ENCODE data around the gene LNPEP. TPM values are rescaled to one million over a fixed set of nuclear protein-coding genes. Genes with fewer than 3 reads are reported as not detected.

Gene LNPEP
- total and polyA plus RNA-seq, 2 of the 13 experiments (the other 11 are each of a cell fraction or from before 2014, with no cell fraction given), result 8.0 to 16.9 TPM

DNA sequence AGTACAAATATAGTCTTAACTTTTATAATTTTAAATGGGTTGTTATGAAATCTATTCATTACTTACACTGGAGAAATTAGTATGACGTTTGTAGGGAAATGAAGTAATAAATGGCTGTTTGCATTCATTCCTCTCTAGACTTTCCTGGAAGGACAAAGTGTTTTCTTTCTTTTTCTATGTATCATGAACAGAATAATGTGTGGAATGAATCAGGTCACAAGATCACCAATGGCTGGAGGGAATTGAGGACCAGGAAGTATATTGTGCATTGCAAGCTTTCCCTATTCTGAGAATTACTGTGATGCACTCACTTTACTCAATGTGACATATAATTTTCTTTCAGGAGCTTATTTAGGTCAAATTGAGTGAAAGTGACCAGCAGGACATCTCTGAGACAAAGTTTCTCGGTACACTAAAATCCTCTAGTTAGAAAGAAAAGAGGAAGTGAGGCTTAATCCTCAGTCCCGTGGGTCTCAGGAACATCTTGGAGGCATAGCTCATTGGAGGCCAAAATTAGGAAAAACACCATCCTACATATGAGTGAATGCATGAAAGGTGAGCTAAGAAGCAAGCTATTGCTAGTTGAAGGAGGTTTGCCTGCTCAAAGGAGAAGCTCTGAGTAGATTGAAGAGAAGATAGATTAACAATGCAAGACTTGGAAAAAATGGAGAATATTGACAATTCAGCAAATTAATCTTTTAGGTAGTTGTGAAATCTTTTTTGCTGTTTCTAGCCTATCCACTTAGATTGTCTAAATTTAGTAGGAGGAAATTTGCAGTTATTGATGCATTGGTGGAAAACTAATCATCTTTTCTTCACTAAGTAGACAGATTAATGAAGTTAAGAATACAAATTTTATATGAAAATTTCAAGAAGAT is 31.6 kb upstream of the LNPEP start:
- TF ChIP-seq MAFK (conservative IDR thresholded peaks at IDR 0.05 in 1 of 2, IDR thresholded peaks at IDR 0.05 in 1 of 2; ENCODE audit: low read length in 2 of 2), result peak; percentile 35 to 58; a peak in 3 of 4 replicates
- TF ChIP-seq, protein P1, sequence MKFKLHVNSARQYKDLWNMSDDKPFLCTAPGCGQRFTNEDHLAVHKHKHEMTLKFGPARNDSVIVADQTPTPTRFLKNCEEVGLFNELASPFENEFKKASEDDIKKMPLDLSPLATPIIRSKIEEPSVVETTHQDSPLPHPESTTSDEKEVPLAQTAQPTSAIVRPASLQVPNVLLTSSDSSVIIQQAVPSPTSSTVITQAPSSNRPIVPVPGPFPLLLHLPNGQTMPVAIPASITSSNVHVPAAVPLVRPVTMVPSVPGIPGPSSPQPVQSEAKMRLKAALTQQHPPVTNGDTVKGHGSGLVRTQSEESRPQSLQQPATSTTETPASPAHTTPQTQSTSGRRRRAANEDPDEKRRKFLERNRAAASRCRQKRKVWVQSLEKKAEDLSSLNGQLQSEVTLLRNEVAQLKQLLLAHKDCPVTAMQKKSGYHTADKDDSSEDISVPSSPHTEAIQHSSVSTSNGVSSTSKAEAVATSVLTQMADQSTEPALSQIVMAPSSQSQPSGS (CRISPR knock-in tag; IDR thresholded peaks at IDR 0.05), result no peak
- TF ChIP-seq MAFF (IDR thresholded peaks at IDR 0.05; ENCODE audit: low read depth, low read length), result peak; percentile 52; the same call in 1 of the 2 replicates
- Histone ChIP-seq H2AFZ (ENCODE audit: low read length) (no peak overlapping the region), H3K27me3 (ENCODE audit: control insufficient read depth in 1 of 2, insufficient read depth in 2 of 2, low read length in 2 of 2) (no peaks in the 10 kb centered on the region), H4K20me1 (ENCODE audit: insufficient read depth, low read length) (no peaks in the 10 kb centered on the region), H3K4me2 (ENCODE audit: low read depth, low read length) (no peak overlapping the region), H3K9ac (ENCODE audit: insufficient read depth, low read depth, low read length) (no peak overlapping the region), H3K4me1 (ENCODE audit: insufficient read depth, low read length) (peaks cover 13% of the 10 kb centered on the region), H3K79me2 (ENCODE audit: insufficient read depth, low read length) (no peaks in the 10 kb centered on the region), H3K27ac (ENCODE audit: extremely low read length, insufficient read depth, low read length) (no peak overlapping the region), H3K4me3 (replicated peaks in 1 of 3; ENCODE audit: insufficient read depth in 1 of 3, low read depth in 2 of 3, low read length in 3 of 3) (no peak overlapping the region), H3K9me3 (ENCODE audit: low read length) (no peaks in the 10 kb centered on the region), H3K36me3 (replicated peaks in 1 of 2; ENCODE audit: control insufficient read depth in 1 of 2, insufficient read depth in 2 of 2, low read length in 2 of 2) (peaks cover 0 to 12% of the 10 kb centered on the region in 2 experiments; a peak in 1 of 5 replicates)
- no peak for DNase-seq (ENCODE audit: low spot score)
- BruUV-seq (replicated peaks), result TSS peak; percentile 44
- no peak for ATAC-seq
- intact Hi-C loops (cut with micrococcal nuclease; ENCODE audit: unreplicated experiment) (no loop called here), in situ Hi-C loops (cut with HindIII; ENCODE audit: extremely low pct_ligation_motif_present, low pct_unique_long_range_greater_than_20kb) (no loop called here)
- ChIA-PET CTCF (ENCODE audit: low intra/inter-chr PET ratio, low total read pairs) (no interaction called here), POLR2A (no interaction called here)
- WGBS (ENCODE audit: low lambda C conversion rate), result 89% methylated on average over 3 of the region's 3 CpGs
- no peak for FAIRE-seq

DNA sequence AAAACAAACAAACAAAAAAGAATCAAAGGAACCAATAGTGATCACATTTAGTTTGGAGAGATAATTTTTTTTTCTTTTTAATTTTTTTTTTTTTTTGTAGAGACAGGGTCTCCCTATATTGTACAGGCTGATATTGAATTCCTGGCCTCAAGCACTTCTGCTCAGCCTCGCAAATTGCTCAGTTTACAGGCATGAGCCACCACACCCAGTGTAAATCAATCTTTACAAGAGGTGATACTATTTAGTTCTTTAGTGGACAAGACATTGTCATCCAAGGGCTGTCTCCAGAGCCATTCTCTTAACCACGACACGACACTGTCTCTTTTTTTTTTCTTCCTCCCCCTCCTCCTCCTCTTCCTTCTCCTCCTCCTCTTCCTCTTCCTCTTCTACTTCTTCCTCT is 30.0 kb upstream of the LNPEP start:
- ChIA-PET POLR2A (no interaction called here), CTCF (ENCODE audit: low intra/inter-chr PET ratio, low total read pairs) (no interaction called here)
- no peak overlapping the region for H3K9ac ChIP-seq (ENCODE audit: insufficient read depth, low read depth, low read length)
- H3K4me3 ChIP-seq (replicated peaks in 1 of 3; ENCODE audit: insufficient read depth in 1 of 3, low read depth in 2 of 3, low read length in 3 of 3), result no peak overlapping the region
- no peaks in the 10 kb centered on the region for H3K79me2 ChIP-seq (ENCODE audit: insufficient read depth, low read length)
- FAIRE-seq (no peak), DNase-seq (ENCODE audit: low spot score) (no peak), ATAC-seq (no peak)
- H3K27me3 ChIP-seq (ENCODE audit: control insufficient read depth in 1 of 2, insufficient read depth in 2 of 2, low read length in 2 of 2), result no peaks in the 10 kb centered on the region
- peaks cover 0 to 12% of the 10 kb centered on the region in 2 experiments; a peak in 1 of 5 replicates for H3K36me3 ChIP-seq (replicated peaks in 1 of 2; ENCODE audit: control insufficient read depth in 1 of 2, insufficient read depth in 2 of 2, low read length in 2 of 2)
- H3K4me1 ChIP-seq (ENCODE audit: insufficient read depth, low read length), result peaks cover 21% of the 10 kb centered on the region
- in situ Hi-C loops (cut with HindIII; ENCODE audit: extremely low pct_ligation_motif_present, low pct_unique_long_range_greater_than_20kb) (no loop called here), intact Hi-C loops (cut with micrococcal nuclease; ENCODE audit: unreplicated experiment) (no loop called here)
- H3K4me2 ChIP-seq (ENCODE audit: low read depth, low read length), result no peak overlapping the region
- no peak overlapping the region for H3K27ac ChIP-seq (ENCODE audit: extremely low read length, insufficient read depth, low read length)
- no peaks in the 10 kb centered on the region for H3K9me3 ChIP-seq (ENCODE audit: low read length)
- no peak overlapping the region for H2AFZ ChIP-seq (ENCODE audit: low read length)
- WGBS (ENCODE audit: low lambda C conversion rate), result 98% methylated on average over 3 of the region's 3 CpGs
- H4K20me1 ChIP-seq (ENCODE audit: insufficient read depth, low read length), result no peaks in the 10 kb centered on the region
- BruUV-seq (replicated peaks), result no TSS peak
- TF ChIP-seq ZSCAN5A (CRISPR knock-in tag; IDR thresholded peaks at IDR 0.05; ENCODE audit: borderline replicate concordance), result no peak
- TF ChIP-seq NR0B2 (CRISPR knock-in tag; IDR thresholded peaks at IDR 0.05), result no peak
- no peak for TF ChIP-seq ASH2L (IDR thresholded peaks at IDR 0.05; ENCODE audit: insufficient read length, low read depth, low read length)
- no peak for TF ChIP-seq ZNF264 (CRISPR knock-in tag; IDR thresholded peaks at IDR 0.05)
- no peak for TF ChIP-seq THAP11 (CRISPR knock-in tag; IDR thresholded peaks at IDR 0.05)
- TF ChIP-seq HES4 (CRISPR knock-in tag; IDR thresholded peaks at IDR 0.05; ENCODE audit: borderline replicate concordance), result no peak
- TF ChIP-seq TGIF2 (CRISPR knock-in tag; IDR thresholded peaks at IDR 0.05), result no peak

Measured in HepG2 (cell line).